HepG2 (cell line): ENCODE data around the gene KRTAP5-4. TPM values are rescaled to one million over a fixed set of nuclear protein-coding genes. Genes with fewer than 3 reads are reported as not detected.

ENCODE experiments used
- BRD4 ChIP-seq: sonication (generic); formaldehyde crosslinking; IDR thresholded peaks from 2 replicates; pipeline ENCODE4 v1.4.0; 2020; ENCODE audit warnings: missing genetic modification reagents
- HES4 ChIP-seq: sonication (generic); formaldehyde crosslinking; IDR thresholded peaks from 2 replicates; pipeline ENCODE4 v1.9.0; 2021; ENCODE audit warnings: mild to moderate bottlenecking, missing genetic modification reagents, borderline replicate concordance
- HOXA3 ChIP-seq: sonication (generic); formaldehyde crosslinking; IDR thresholded peaks from 2 replicates; pipeline ENCODE4 v1.5.0; 2020; ENCODE audit warnings: missing genetic modification reagents
- MED8 ChIP-seq: sonication (generic); formaldehyde crosslinking; IDR thresholded peaks from 2 replicates; pipeline ENCODE4 v1.8.1; 2023; ENCODE audit warnings: mild to moderate bottlenecking, missing genetic modification reagents; ENCODE audit not compliant: insufficient replicate concordance
- MEF2D ChIP-seq: sonication (generic); formaldehyde crosslinking; IDR thresholded peaks from 2 replicates; pipeline ENCODE4 v1.5.1; 2020; ENCODE audit warnings: mild to moderate bottlenecking, missing genetic modification reagents
- MEIS1 ChIP-seq: sonication (generic); formaldehyde crosslinking; IDR thresholded peaks from 2 replicates; pipeline ENCODE4 v1.9.0; 2021; ENCODE audit warnings: mild to moderate bottlenecking, missing genetic modification reagents, moderate library complexity, borderline replicate concordance
- POLR2AphosphoS5 ChIP-seq: IDR thresholded peaks from 2 replicates; pipeline ENCODE4 v1.6.1; 2012; ENCODE audit warnings: low read depth, low read length
- SALL1 ChIP-seq: sonication (generic); formaldehyde crosslinking; IDR thresholded peaks from 2 replicates; pipeline ENCODE4 v1.8.0; 2022; ENCODE audit warnings: mild to moderate bottlenecking, missing genetic modification reagents
- TRIM24 ChIP-seq: sonication (generic); formaldehyde crosslinking; IDR thresholded peaks from 2 replicates; pipeline ENCODE4 v1.8.0; 2022; ENCODE audit warnings: mild to moderate bottlenecking, missing genetic modification reagents
- ZBTB38 ChIP-seq: sonication (generic); formaldehyde crosslinking; IDR thresholded peaks from 2 replicates; pipeline ENCODE4 v1.5.1; 2020; ENCODE audit warnings: mild to moderate bottlenecking, missing genetic modification reagents
- ZNF513 ChIP-seq: sonication (generic); formaldehyde crosslinking; conservative IDR thresholded peaks from 2 replicates; pipeline ENCODE4 v1.5.0; 2020; ENCODE audit warnings: missing genetic modification reagents
- ZNF563 ChIP-seq: sonication (generic); formaldehyde crosslinking; IDR thresholded peaks from 2 replicates; pipeline ENCODE4 v1.8.0; 2022; ENCODE audit warnings: mild to moderate bottlenecking, moderate library complexity, missing genetic modification reagents
- ZNF646 ChIP-seq: sonication (generic); formaldehyde crosslinking; IDR thresholded peaks from 2 replicates; pipeline ENCODE4 v1.9.0; 2021; ENCODE audit warnings: mild to moderate bottlenecking, missing genetic modification reagents
- polyA plus RNA-seq, 8 experiments: library from polyadenylated mRNA; depleted of rRNA in 3 of 8; stranded (reverse) in 7 of 8; unstranded in 1 of 8; fragments of >200 nt; fragmentation: Illumina TruSeq in 4 of 8; extraction: Trizol in 4 of 8; gene quantifications; 2 replicates each; pipeline versions ENCODE4 v1.2.1 to v1.2.3, GENCODE V29; 2011 to 2016; ENCODE audit warnings: low read depth in 4 of 8, missing spikeins in 1 of 8, mixed read lengths in 1 of 8; ENCODE audit not compliant: insufficient read depth in 1 of 8
- total RNA-seq, 5 experiments: library from RNA; depleted of rRNA; stranded (reverse); fragments of >200 nt; fragmentation: Illumina TruSeq; extraction: Trizol; gene quantifications; 2 replicates each; pipeline ENCODE4 v1.2.3, GENCODE V29; 2016; ENCODE audit warnings: low read depth in 1 of 5
- TF ChIP-seq, protein P1 (sequence below): sonication (generic); formaldehyde crosslinking; IDR thresholded peaks from 2 replicates; pipeline ENCODE4 v1.9.0; 2022; ENCODE audit warnings: missing genetic modification reagents, mild to moderate bottlenecking, borderline replicate concordance
- TF ChIP-seq, protein P2 (sequence below): sonication (generic); formaldehyde crosslinking; IDR thresholded peaks from 2 replicates; pipeline ENCODE4 v1.8.0; 2022; ENCODE audit warnings: mild to moderate bottlenecking, missing genetic modification reagents

The KRTAP5-4 gene
- total and polyA plus RNA-seq, 2 of the 13 experiments (the other 11 are each of a cell fraction or from before 2014, with no cell fraction given), result not detected

DNA sequence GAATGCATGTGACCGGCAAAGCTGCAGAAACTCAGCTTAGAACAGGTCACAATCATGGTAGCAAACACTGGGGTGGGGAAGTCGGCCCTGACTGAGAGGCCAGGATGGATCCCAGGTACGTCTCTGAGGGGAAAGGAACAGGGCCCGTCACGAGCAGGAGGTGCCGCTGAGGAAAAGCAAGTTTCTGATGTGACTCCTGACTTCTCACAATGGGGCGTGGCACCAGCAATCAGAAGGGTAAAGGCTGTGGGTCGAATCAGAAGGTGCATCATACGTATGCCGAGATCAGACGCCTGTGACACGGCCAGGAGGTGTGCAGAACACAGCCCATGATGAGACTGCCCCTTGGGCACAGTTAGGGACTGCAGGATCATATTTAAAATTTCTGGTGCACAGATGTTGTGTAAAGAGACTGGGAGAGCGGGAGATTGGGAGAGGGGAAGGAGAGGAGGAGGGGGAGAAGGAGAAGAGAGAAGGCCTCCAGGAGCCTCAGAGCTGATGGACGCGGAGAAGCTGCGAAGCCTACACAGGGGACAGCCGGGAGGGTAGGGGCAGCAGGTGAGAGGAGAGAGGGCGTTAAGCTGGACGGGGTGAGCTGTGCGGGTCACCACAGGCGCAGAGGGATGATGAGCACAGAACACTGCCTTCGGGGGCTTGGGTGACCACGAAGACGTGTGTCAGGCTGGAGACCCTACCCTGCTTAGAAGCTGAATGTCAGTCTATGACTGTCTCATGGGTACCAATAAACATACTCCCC, 38.4 kb upstream of the KRTAP5-4 start (continued):
- TF ChIP-seq ZNF513 (CRISPR knock-in tag) (0 out of 2 replicates have a peak, but pooled peaks have one; percentile 52), HOXA3 (CRISPR knock-in tag) (0 out of 2 replicates have a peak, but pooled peaks have one; percentile 32), MEIS1 (CRISPR knock-in tag) (0 out of 2 replicates have a peak, but pooled peaks have one; percentile 19), SALL1 (CRISPR knock-in tag) (0 out of 2 replicates have a peak, but pooled peaks have one; percentile 18), HES4 (CRISPR knock-in tag) (peak; percentile 44; the same call in 1 of the 2 replicates), MED8 (peak; percentile 29), MEF2D (CRISPR knock-in tag) (no peak), POLR2AphosphoS5 (peak; percentile 52; the same call in 1 of the 2 replicates), ZNF646 (CRISPR knock-in tag) (peak; percentile 26; the same call in 1 of the 2 replicates), TRIM24 (CRISPR knock-in tag) (no peak), ZNF563 (CRISPR knock-in tag) (0 out of 2 replicates have a peak, but pooled peaks have one; percentile 39), ZBTB38 (CRISPR knock-in tag) (peak; percentile 76; the same call in 1 of the 2 replicates), BRD4 (CRISPR knock-in tag) (peak; percentile 48)
- TF ChIP-seq, protein P1, sequence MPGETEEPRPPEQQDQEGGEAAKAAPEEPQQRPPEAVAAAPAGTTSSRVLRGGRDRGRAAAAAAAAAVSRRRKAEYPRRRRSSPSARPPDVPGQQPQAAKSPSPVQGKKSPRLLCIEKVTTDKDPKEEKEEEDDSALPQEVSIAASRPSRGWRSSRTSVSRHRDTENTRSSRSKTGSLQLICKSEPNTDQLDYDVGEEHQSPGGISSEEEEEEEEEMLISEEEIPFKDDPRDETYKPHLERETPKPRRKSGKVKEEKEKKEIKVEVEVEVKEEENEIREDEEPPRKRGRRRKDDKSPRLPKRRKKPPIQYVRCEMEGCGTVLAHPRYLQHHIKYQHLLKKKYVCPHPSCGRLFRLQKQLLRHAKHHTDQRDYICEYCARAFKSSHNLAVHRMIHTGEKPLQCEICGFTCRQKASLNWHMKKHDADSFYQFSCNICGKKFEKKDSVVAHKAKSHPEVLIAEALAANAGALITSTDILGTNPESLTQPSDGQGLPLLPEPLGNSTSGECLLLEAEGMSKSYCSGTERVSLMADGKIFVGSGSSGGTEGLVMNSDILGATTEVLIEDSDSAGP (CRISPR knock-in tag), result 0 out of 2 replicates have a peak, but pooled peaks have one; percentile 15
- TF ChIP-seq, protein P2, sequence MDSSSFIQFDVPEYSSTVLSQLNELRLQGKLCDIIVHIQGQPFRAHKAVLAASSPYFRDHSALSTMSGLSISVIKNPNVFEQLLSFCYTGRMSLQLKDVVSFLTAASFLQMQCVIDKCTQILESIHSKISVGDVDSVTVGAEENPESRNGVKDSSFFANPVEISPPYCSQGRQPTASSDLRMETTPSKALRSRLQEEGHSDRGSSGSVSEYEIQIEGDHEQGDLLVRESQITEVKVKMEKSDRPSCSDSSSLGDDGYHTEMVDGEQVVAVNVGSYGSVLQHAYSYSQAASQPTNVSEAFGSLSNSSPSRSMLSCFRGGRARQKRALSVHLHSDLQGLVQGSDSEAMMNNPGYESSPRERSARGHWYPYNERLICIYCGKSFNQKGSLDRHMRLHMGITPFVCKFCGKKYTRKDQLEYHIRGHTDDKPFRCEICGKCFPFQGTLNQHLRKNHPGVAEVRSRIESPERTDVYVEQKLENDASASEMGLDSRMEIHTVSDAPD (CRISPR knock-in tag), result no peak
